BJ (cell line): ENCODE data around the gene ASMTL. TPM values are rescaled to one million over a fixed set of nuclear protein-coding genes. Genes with fewer than 3 reads are reported as not detected.

ENCODE experiments used
- CTCF ChIA-PET: fragments of 350-600 bp; formaldehyde crosslinking; extraction: SDS; loops from one replicate; lab custom pipeline; 2021; ENCODE audit warnings: antibody characterized with exemption, inconsistent platforms; lab: Yijun Ruan, JAX
- POLR2A ChIA-PET: fragments of 300-600 bp; sonication (Branson Sonifier 250); formaldehyde crosslinking; extraction: SDS; loops from one replicate; lab custom pipeline; 2021; ENCODE audit warnings: antibody characterized with exemption; lab: Charles Lee
- DNase-seq: peaks from one replicate; pipeline ENCODE4 v3.0.0-alpha.2; 2011; ENCODE audit warnings: low read depth
- H3K27me3 ChIP-seq: 2 replicates; pipeline ENCODE4 v1.6.0; 2011; ENCODE audit warnings: low read length; ENCODE audit not compliant: control insufficient read depth, insufficient read depth
- H3K36me3 ChIP-seq: 2 replicates; pipeline ENCODE4 v1.5.1; 2011; ENCODE audit warnings: low read length; ENCODE audit not compliant: control insufficient read depth, insufficient read depth
- H3K4me3 ChIP-seq: 2 replicates; pipeline ENCODE4 v1.5.1; 2011; ENCODE audit warnings: low read depth, mild to moderate bottlenecking, control low read depth, low read length
- polyA plus RNA-seq: library from polyadenylated mRNA; depleted of rRNA; stranded (reverse); fragments of >200 nt; gene quantifications from 2 replicates; pipeline ENCODE4 v1.2.3, GENCODE V29; 2011; rRNA removed
- TF ChIP-seq, protein P1 (sequence below): IDR thresholded peaks from 2 replicates; pipeline ENCODE4 v1.5.1; 2011; ENCODE audit warnings: low read depth, mild to moderate bottlenecking, control low read depth, inconsistent platforms, low read length, moderate library complexity; ENCODE audit not compliant: insufficient read depth

ASMTL gene
- polyA plus RNA-seq, 1 experiment: 33.7 TPM

GRCh38 chrX:1354036-1355019 is 98.4 kb downstream of the ASMTL start:
- POLR2A ChIA-PET: no interaction called here
- no peak overlapping the region for H3K4me3 ChIP-seq
- DNase-seq: no peak
- H3K36me3 ChIP-seq: 0 out of 2 replicates have a peak, but pooled peaks cover 2% of the 10 kb centered on the region
- TF ChIP-seq, protein P1, sequence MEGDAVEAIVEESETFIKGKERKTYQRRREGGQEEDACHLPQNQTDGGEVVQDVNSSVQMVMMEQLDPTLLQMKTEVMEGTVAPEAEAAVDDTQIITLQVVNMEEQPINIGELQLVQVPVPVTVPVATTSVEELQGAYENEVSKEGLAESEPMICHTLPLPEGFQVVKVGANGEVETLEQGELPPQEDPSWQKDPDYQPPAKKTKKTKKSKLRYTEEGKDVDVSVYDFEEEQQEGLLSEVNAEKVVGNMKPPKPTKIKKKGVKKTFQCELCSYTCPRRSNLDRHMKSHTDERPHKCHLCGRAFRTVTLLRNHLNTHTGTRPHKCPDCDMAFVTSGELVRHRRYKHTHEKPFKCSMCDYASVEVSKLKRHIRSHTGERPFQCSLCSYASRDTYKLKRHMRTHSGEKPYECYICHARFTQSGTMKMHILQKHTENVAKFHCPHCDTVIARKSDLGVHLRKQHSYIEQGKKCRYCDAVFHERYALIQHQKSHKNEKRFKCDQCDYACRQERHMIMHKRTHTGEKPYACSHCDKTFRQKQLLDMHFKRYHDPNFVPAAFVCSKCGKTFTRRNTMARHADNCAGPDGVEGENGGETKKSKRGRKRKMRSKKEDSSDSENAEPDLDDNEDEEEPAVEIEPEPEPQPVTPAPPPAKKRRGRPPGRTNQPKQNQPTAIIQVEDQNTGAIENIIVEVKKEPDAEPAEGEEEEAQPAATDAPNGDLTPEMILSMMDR: no peak
- CTCF ChIA-PET: no interaction called here
- H3K27me3 ChIP-seq: no peaks in the 10 kb centered on the region

Other genes with a start within 250 kb of the ASMTL start
- gene CRLF2, start 240.3 kb downstream of the ASMTL start, polyA plus RNA-seq: not detected in 2 replicates
- gene CSF2RA, start 184.1 kb downstream of the ASMTL start, polyA plus RNA-seq: 0.20 and 0.25 TPM in 2 replicates
- gene IL3RA, start 116.1 kb downstream of the ASMTL start, polyA plus RNA-seq: 0.80 and 1.5 TPM in 2 replicates
- 376 and 598 TPM in 2 replicates for gene SLC25A6, start 60.8 kb downstream of the ASMTL start, polyA plus RNA-seq
- not detected in 2 replicates for gene P2RY8, start 84.3 kb upstream of the ASMTL start, polyA plus RNA-seq
- 11.0 and 18.2 TPM in 2 replicates for gene AKAP17A, start 138.7 kb upstream of the ASMTL start, polyA plus RNA-seq
- gene ASMT, start 162.2 kb upstream of the ASMTL start, polyA plus RNA-seq: not detected in 2 replicates